NCI-H2171 (cell line): ENCODE results near the gene DNAJC11.
A peak's percentile ranks its signal among the peaks of the same experiment; 100 is the strongest.
"Not testable (repeated sequence)": the region's sequence is repeated elsewhere in the genome, so short reads cannot be mapped to it uniquely, and the experiment has no call there.

Source experiments
- DNase-seq: peaks from one replicate; lab custom pipeline; 2025; lab: John Stamatoyannopoulos, UW

Gene DNAJC11

DNA sequence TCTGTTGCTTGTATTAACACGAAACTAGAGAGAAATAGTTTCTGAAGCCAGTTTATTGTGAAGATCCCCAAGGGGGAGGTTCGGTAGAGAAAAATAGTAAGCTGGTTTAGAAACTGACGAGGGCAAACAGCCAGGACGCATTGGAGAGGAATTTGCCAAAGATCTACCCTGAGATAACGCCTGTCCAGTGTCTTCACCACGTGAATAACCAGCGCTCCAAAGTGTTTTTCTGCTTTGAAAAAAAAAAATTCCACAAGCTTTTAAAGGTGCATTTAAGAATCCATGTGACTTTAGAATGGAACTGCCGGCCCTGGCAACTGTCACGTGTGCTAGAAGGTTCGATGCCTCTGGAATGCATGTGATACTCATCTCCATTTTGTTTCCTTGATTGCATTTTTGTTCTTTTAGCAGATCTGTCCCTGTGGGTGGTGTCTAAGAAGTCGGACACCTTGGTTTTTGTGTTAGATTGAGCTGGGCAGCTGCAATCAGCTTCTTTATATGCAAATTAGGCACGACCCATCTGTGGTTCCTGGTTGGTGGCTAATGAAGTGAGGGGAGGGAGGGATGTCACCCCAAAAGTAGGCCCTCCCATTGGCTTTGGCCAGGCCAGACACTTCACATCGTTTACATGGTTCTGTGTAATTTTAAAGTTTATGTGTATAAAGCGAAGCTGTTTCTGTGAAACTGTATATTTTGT lies 78.2 kb downstream of the DNAJC11 start:
- DNase-seq = no peak

DNA sequence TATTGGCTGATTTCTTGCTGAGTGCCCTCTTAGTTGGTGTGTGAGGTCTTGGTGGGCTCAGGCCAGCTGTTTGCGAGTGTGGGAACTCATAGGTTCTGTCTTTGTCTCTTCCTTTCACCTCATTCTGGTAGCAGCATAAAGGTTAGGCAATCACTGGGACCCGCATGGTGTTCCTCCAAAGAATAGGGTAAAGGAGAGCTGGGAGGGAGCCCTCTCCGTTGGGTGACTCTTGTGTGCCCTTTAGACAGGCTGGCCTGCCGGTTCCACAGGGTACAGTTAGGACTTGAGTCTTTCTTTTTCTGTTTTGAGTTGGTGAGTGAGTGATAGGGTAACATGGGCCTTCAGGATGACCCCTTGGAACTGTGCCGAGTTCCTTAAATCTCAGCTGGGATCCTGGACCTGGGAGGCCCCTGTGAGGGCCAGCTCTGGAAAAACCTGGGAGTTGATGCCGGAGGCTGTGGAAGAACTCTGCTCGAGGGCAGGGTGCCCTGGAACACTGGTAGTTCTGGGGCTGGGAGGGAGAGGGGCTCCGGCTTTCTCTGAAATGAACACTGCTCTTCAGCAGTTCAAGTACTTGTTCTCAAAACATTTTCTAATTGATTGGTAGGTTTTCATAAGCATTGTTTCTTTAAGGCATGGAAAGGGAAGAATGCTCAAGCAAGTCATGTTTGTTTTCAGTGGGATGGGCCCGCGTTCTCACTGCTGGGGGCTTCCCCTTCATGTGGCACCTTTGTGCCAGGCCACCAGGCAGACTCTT lies 79.0 kb downstream of the DNAJC11 start:
- DNase-seq = no peak

DNA sequence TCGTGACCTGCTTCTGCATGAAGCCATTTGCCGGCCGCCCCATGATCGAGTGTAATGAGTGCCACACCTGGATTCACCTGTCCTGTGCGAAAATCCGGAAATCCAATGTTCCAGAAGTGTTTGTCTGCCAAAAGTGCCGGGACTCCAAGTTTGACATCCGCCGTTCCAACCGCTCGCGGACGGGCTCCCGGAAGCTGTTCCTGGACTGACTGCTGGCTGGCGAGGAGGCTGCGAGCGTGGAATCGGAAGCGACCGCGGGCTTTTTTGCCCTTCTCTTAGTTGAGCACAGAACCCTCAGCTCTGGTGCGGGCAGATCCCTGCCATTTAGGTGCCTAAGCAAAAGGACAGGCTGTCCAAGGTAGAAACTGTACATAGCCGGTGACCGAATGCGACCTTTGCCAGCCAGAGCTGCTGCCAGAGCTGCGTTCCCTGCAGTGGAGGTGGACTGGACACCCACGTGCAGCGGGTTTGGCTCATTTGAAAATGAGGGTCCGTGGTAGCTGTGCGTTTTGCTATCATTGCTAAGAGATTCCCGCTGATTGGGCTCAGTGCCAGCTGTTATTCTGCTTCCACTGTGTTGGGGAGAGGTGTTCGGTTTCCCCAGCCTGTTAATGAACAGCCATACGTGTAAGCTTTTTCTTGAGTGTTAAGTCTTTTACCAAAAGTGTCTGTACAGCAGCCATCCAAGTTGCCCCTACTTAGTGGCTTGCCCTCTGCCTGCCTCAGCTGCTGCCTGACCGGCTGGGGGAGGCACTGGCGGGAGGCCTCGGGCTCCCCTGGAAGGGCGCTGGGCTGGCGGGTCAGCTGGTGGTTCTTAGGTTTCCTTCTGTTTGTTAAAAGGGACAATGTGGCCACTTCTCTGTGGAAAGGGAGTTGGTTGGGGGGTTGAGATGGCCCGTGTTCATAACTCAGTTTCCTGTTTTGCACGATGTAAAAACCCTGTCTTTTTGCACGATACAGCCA lies 79.9 kb downstream of the DNAJC11 start:
- DNase-seq = no peak

DNA sequence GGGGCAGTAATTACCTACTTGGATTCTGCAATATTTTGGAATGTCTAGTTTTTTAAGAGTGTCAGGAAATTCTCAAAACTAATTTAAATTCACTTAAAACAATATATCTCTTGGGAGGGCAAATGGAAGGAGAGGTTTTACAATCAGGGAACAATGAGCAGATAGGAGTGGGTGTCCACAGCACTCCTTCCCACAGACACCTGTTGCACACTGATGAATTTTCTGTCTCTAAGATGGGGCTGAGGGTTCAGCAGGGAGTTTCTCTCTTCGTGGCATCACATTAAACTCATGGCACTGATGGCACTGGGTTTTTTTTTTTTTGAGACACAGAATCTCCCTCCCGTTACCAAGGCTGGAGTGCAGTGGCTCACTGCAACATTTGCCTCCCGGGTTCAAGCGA lies 82.6 kb downstream of the DNAJC11 start:
- no peak for DNase-seq

DNA sequence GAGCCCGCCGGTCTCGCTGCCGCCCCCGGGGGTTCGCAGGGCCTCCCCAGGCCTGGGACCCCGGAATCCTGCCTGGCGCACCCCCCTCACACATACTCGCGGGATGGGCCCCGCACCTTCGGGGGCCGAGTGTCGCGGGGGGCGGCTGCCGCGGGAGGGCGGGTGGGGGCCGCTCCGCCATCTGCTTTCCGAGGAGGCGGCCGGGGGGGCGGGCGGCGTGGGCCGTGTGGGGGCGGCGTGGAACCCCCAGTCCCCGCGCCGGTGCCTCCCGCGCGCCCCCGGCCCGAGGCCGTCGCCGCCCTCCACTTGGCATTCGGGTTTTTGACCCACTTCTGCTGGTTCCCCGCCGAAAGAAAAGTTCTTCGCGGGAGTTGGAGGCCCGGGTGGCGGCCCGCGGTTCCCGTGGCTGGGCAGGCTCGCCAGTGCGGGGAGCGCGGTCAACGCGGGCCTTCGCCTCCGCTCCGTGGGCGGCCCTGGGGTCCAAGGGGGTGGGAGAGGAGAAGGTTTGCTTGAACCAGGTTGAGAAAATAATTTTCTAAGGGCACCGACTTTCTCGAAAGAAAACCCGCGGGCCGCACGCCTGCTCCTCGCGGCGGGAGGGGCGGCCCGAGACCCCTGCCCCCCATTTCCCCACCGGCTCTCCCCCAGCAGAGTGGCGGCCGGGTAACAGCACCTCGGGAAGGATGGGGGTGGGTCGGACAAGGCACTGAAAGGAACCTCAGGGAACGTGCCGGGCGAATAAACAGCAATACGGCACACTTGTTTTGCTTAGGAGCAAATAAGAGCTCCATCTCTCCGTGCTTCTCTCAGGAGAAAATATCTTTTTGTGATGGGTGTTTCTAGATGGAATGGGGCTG lies 86.5 kb downstream of the DNAJC11 start:
- no peak for DNase-seq

DNA sequence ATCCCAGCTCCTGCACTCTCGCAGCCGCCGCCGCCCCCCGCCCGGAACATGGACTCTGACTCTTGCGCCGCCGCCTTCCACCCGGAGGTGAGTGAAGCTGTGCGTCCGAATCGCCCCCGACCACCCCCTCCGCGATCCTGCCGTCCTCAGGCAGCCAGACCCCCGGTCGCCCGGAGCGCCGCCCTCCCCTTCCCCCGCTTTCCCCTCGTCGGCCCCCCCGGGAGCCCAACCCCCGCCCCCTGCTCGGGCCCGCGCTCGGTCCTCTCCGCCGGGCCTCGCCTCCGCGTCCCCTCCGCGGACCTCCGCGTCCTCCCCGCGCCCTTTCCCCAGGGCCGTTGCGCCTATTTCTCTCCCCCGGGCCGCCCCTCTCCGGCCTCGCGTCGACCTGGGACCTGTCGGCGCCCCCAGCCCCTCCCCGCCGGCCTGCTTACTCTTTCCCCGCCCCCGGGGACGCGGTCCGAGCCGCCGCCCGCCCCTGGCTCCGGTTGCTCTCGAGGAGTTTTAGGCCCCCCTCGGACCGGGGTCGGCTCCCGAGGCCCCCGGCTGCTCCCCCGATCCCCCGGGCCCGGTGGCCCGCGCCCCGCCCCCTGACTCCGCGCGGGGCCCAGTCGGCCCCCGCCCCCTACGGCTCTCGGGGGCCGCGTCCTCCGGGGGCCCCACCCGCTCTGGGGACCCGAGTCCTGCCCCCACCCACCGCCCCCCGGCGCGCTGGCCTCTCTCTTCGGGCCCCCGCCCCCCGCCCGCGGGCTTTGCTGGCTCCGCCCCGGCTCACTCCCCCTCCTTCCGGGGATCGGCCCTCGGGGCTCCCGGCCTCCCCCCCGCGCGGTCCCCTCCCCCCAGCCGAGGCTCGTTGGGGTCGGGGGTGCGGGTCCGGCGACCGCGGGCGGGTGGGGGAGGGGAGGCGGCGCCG lies 87.3 kb downstream of the DNAJC11 start:
- no peak for DNase-seq

DNA sequence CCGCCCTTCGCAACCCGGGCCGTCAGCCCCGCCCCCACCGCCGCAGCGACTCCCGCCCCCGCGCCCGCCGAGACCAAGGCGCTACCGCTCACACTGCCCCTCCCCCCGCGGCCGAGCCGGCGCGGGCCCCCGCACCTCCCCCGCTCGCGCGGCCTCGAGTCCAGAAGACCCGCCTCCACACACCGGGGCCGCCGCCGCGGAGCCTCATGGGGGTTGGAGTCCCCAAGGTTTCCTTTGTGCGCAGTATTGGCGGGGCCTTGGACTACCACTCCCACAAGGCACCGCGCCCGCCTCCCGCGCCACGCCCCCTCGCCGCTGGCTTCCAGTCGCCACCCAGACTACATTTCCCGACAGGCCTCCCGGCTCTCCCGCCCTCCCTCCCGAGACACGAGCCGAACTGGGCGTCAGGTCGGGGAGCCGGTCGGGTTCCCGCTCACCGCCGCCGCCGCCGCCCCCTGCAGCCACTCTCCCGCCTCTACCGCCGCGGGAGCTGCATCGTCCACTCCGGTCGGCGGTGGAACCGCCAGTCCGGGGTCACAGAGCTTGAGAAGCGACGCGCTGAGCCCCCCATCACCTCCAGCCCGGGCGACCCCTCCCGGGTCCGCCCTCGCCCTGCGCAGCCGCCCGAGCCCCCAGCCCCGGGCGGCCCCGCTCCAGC lies 88.1 kb downstream of the DNAJC11 start, which contains the start of gene PHF13:
PHF13 (plus strand) TSS at position 371 of the 658 bp plus-strand sequence. CDS start 336 bp downstream, outside the sequence.
- DNase-seq = peak; percentile 98

DNA sequence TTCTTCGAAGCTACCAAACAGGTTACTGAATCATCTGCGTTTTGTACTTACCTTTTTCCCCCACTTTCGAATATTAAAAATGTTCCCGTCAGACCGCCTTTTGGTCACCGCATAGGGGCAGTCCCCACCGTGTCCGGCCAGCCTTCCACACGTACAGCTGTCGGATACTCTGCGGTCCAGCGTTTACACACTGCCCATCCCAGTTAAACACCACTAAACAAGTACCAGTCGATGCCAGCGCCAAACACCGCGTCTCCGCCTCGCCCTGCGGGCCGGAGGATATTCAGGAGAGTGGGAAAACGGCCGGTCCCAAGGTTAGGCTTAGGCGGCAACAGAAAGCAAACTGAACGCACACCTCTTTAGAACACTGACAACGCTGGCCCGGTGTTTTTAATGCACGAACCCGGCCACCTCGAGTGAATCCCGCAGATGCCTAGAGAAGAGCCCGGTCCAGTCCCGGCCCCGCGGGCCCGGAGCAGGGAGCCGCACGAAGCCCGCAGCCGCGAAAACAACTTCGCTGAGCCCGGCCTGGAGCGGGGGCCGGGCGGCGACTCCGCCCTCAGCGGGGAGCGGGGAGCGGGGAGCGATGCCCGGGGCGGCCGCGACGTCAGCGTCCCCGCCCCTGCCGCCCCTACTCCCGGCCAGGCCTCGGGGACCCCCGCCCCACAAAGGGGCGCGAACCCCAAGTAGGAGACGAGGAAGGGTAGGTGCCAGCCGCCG lies 88.8 kb downstream of the DNAJC11 start:
- peak; percentile 33 for DNase-seq

DNA sequence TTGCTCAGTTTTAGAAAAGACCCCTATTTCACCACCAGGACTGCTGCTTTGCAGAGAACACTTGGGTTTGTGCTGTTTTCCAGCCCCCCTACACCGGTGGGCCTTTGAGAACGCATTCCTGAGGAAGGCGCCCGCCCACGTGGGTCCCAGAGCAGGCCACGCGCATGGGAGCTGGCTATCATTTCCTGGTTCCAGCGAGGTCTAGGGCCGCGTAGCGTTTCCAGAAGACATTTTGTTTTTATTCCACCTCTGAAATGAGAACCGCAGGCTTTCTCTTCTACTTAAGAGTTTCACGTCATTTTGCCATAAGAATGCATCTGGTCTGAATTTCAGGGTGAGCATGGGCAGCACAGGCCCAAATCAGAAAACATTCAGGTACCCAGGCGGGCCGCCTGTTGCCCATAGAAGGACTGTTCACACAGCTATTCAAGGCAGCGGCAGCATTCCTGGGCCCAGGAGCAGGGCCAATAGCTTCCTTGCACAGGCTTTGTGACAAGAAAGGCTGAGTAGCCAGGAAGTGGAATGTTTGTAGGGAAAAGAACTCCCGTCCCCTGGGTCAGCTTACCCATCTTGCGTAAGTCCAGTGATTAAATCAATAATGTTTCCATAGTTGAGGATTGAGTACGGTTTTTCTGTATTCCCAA lies 97.6 kb downstream of the DNAJC11 start:
- DNase-seq = no peak

DNA sequence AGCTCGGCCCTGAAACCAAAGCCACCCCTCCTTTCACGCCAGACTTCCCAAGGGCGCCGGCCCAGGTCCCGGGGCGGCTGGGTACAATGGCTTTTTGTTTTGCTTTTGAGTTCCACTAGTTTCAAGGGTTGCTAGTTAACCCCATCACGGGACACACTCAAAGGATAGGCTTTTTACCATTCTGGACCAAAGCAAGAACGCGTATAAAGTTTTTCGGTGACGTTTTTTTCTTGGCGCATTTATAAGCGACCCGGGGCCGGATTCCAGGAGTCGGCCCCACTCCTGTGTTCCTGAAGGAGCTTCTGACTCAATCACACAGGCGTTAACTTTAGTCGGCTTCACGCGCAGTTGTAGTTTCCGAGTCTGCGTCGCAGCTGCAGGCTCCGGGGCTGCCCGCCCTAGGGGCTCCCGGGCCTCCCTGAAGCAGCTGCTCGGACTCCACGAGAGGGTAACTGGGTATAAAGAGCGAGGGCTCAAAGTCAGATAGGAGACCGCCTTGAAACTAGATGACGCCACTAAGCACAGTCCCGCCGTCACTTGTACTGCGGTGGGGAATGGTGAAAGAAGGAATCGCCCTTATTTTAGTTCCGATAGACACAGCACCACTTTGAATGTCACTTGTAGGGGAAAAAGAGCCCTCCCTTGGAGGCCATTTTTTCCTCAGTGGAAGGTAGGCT lies 98.2 kb downstream of the DNAJC11 start:
- no peak for DNase-seq

DNA sequence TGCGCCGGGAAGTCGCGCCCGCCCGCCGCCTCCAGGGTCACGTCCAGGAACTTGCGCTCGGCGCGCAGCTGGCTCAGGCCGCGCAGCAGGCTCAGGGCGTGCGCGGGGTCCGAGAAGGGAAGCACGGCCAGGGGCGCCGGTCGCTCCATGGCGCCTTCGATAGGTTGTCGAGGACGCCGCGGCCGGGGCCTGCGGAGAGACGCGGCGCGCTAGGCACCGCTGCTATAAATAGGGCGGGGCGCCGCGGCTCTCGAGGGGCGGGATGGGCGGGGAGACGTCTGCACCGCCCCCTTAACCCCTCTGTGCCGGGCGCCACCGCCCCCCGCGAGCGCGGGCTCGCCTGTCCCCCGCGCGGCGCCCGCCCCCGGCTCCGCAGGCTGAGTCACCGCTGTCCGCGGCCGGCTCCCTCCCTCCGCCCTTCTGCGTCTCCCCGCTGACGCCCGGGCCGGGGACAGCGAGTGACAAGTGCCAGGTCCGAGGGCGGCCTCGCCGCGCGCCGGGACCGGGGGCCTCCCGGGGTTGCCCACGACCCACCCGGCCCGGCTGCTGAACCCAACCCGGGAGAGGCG lies 98.9 kb downstream of the DNAJC11 start, which contains the start of gene KLHL21:
KLHL21 (minus strand) TSS at position 201 of the 569 bp plus-strand sequence; CDS start at position 149, 52 bp downstream.
- peak; percentile 79 for DNase-seq

DNA sequence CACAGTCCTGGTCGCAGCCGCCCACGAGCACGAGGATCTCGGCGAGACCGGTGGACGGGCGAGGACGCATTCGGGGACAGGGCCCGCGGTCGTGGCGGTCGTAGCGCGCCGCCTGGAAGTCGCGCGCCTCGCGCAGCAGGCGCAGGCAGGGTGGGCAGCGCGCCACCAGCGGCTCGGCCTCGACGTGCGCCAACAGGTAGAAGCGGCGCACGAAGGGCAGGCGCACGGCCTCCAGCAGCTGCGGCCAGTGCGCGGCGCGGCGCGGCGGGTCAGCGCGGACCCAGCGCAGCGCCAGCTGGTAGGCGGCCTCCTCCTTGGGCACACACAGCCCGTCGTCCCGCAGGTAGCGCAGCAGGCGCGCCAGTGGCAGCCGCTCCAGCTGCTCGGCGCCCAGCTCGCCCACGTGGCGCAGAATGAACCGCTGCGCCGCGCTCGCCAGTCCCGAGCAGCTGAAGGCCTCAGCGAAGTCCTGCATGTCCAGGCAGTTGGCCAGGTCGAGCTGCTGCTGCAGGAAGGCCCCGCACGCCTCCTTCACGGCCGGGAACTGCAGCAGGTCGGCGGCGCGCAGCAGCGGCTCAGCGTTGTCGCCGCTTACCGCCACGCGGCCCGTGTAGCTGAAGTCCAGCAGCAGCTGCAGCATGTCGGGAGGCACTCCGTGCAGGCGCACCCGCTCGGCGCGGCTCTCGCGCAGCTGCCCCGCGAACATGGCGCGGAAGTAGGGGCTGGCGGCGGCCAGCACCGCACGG lies 99.5 kb downstream of the DNAJC11 start:
- DNase-seq = peak; percentile 46

DNA sequence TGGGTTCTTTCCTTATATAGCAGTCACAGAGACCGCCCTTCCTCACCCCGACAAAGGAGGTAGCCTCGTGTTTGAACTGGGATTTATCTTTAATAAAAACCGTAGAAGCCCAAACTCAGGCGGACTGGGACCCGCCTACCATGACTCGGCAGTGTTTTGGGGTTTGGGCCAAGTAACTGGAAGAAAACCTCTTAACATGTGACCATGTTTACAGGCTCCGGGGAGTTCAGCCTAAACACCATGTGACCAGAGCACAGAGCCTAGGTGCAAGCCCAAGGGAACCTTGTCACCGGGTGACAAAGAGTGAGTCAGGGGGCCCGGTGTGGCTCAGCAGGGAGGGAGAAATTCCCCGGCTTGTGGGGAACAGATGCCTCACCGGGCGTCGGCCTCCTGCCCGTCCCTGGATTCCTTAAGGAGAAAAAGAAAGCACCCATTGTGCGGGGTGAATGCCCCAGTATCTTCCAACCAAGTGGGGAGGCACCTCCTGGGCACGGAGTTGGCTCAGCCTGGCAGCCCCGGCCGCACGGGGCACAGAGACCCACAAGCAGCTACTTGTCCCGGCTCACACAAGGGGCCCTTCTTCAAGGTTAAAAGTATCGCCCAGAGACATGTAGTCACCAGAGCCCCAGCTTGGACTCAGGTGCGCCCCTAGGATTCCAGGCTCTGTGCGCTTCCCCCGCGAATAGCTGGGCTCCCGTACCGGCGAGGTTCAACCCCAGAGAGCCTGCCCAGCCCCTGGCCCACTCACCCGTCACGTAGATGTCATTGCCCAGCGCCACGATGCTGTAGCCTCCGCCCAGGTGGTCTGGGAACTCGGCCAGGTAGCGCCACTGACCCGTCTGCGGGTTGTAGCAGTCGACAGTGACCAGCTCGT lies 100.3 kb downstream of the DNAJC11 start:
- DNase-seq = peak; percentile 55

DNA sequence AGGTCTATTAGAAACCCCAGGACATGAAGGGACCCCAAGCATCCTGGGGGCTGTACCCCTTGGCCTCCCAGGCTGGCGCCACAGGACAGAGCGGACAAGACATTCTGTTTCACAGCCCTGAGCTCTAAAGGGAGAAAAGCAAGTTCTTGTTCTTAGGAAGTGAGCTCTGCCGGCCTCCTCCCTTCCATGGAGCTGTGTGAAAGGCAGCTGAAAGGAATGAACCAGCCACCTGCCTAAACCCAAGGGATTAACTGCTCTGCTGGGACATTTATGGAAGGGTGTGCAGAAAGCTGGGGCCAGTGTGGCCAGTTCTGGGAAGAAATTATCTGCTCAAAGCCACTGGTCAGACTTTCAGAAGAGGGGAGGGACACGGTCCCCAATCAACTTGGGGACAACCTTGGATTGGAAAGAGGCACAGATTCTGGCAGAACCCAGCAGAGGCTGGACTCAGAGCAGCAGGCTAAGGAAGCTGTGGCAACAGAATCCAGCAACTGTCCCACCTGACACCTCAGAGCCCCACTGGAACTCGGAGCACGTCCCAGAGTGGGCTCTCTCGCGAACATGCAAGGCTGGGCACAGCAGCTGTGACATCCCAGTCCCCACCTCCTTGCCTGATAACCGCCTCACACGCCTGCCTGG lies 101.1 kb downstream of the DNAJC11 start:
- no peak for DNase-seq

DNA sequence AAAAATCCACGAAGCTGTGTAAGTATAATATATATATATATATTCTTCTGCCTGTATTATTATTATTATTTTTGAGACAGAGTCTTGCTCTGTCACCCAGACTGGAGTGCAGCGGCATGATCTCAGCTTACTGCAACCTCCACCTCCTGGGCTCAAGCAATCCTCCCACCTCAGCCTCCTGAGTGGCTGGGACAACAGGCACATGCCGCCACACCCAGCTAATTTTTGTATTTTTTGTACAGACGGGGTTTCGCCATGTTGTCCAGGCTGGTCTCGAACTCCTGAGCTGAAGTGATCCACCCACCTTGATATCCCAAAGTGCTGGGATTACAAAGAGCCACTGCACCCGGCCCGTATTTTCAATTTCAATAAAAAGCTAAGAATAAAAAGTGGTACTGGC lies 101.6 kb downstream of the DNAJC11 start:
- not testable (repeated sequence) for DNase-seq
